Liver (tissue), 9 donors: Measurements from ENCODE around the gene ELAVL3. TPM values are rescaled to one million over a fixed set of nuclear protein-coding genes. Genes with fewer than 3 reads are reported as not detected.

Experiments
- DNase-seq: peaks from one replicate; pipeline ENCODE4 v3.0.0-alpha.2; 2017; ENCODE audit warnings: low spot score
- H3K27ac ChIP-seq, 2 donors: one replicate each; pipeline ENCODE4 v1.7.0; 2013; ENCODE audit warnings: inconsistent platforms in 2 of 2, low read length in 2 of 2, control low read depth in 1 of 2, low read depth in 1 of 2, mild to moderate bottlenecking in 1 of 2
- H3K27me3 ChIP-seq, 4 donors: one replicate each; pipeline versions ENCODE4 v1.6.1 to v1.7.0; 2013; ENCODE audit warnings: low read length in 3 of 4, inconsistent platforms in 1 of 4, mild to moderate bottlenecking in 1 of 4, moderate library complexity in 1 of 4; ENCODE audit not compliant: control insufficient read depth in 4 of 4, insufficient read depth in 4 of 4
- H3K36me3 ChIP-seq, 4 donors: one replicate each; pipeline versions ENCODE4 v1.6.1 to v1.7.0; 2013; ENCODE audit warnings: low read length in 3 of 4, mild to moderate bottlenecking in 3 of 4, low read depth in 1 of 4, moderate library complexity in 1 of 4; ENCODE audit not compliant: control insufficient read depth in 4 of 4, insufficient read depth in 3 of 4
- H3K4me1 ChIP-seq, 4 donors: one replicate each; pipeline versions ENCODE4 v1.6.1 to v1.7.0; 2013; ENCODE audit warnings: low read length in 3 of 4, mild to moderate bottlenecking in 3 of 4, moderate library complexity in 1 of 4; ENCODE audit not compliant: control insufficient read depth in 4 of 4, insufficient read depth in 4 of 4
- H3K4me3 ChIP-seq, 3 donors: one replicate each; pipeline versions ENCODE4 v1.6.1 to v1.7.0; 2013; ENCODE audit warnings: low read length in 3 of 3, control low read depth in 1 of 3, low read depth in 1 of 3, mild to moderate bottlenecking in 1 of 3
- H3K9ac ChIP-seq, 2 donors: one replicate each; pipeline ENCODE4 v1.7.0; 2013; ENCODE audit warnings: low read length in 2 of 2, mild to moderate bottlenecking in 2 of 2, moderate library complexity in 2 of 2, control low read depth in 1 of 2, low read depth in 1 of 2
- H3K9me3 ChIP-seq, 4 donors: one replicate each; pipeline versions ENCODE4 v1.6.1 to v1.7.0; 2013; ENCODE audit warnings: low read length in 3 of 4; ENCODE audit not compliant: control insufficient read depth in 4 of 4
- FOXA1 ChIP-seq: IDR thresholded peaks from 2 replicates; pipeline ENCODE4 v1.6.1; 2016; ENCODE audit warnings: antibody characterized with exemption
- FOXA2 ChIP-seq: IDR thresholded peaks from 2 replicates; pipeline ENCODE4 v1.6.1; 2016; ENCODE audit warnings: antibody characterized with exemption
- GABPA ChIP-seq, 2 donors: IDR thresholded peaks in 1 of 2; conservative IDR thresholded peaks in 1 of 2; 2 replicates each; pipeline ENCODE4 v1.6.1; 2016; ENCODE audit warnings: antibody characterized with exemption in 2 of 2, mild to moderate bottlenecking in 1 of 2, moderate library complexity in 1 of 2
- HNF4G ChIP-seq: IDR thresholded peaks from 2 replicates; pipeline ENCODE4 v1.6.1; 2016; ENCODE audit warnings: antibody characterized with exemption
- JUND ChIP-seq, 2 donors: IDR thresholded peaks; 2 replicates each; pipeline ENCODE4 v1.6.1; 2016; ENCODE audit warnings: antibody characterized with exemption in 2 of 2
- MAX ChIP-seq: IDR thresholded peaks from 2 replicates; pipeline ENCODE4 v1.6.1; 2016; ENCODE audit warnings: antibody characterized with exemption
- NR2F2 ChIP-seq: IDR thresholded peaks from 2 replicates; pipeline ENCODE4 v1.6.1; 2016; ENCODE audit warnings: antibody characterized with exemption
- RXRA ChIP-seq, 2 donors: IDR thresholded peaks; 2 replicates each; pipeline ENCODE4 v1.6.1; 2017 to 2018; ENCODE audit warnings: antibody characterized with exemption in 2 of 2, mild to moderate bottlenecking in 1 of 2
- YY1 ChIP-seq: IDR thresholded peaks from 2 replicates; pipeline ENCODE4 v1.6.1; 2016; ENCODE audit warnings: antibody characterized with exemption, mild to moderate bottlenecking
- ZBTB33 ChIP-seq: IDR thresholded peaks from 2 replicates; pipeline ENCODE4 v1.6.1; 2016; ENCODE audit warnings: antibody characterized with exemption
- WGBS: extraction: QIAGEN DNeasy Blood & Tissue Kit; methylation state at CpG from one replicate; pipeline ENCODE4 v1.1.7; 2013; 5-methylcytosine and 5-hydroxymethylcytosine counted together
- polyA plus RNA-seq, 2 donors: library from polyadenylated mRNA; stranded (reverse) in 1 of 2; unstranded in 1 of 2; fragments of 200-250 nt in 1 of 2; fragments of >200 nt in 1 of 2; fragmentation: Nextera tagmentation in 1 of 2; extraction: Ambion mirVana in 1 of 2; gene quantifications; one replicate each; pipeline versions ENCODE4 v1.2.1 to v1.2.3, GENCODE V29; 2013 to 2015
- total RNA-seq, 2 donors: library from RNA; depleted of rRNA; stranded (reverse); fragments of >200 nt; gene quantifications; one replicate each; pipeline ENCODE4 v1.2.3, GENCODE V29; 2014
- TF ChIP-seq, protein P1 (sequence below): fragments of 150-350 bp; IDR thresholded peaks from 2 replicates; pipeline ENCODE4 v1.5.1; 2017; ENCODE audit warnings: improper control_type of control experiment, low read depth, low read length; ENCODE audit not compliant: missing input control
- TF ChIP-seq, protein P2 (sequence below): IDR thresholded peaks from 2 replicates; pipeline ENCODE4 v1.6.1; 2016; ENCODE audit warnings: antibody characterized with exemption, mild to moderate bottlenecking
- donor health status: healthy.
- donor health status: healthy.
- donor health status: healthy.
- donor health status: healthy.
- donor health status: healthy.

The ELAVL3 gene
- total and polyA plus RNA-seq, 4 donors, result not detected

DNA sequence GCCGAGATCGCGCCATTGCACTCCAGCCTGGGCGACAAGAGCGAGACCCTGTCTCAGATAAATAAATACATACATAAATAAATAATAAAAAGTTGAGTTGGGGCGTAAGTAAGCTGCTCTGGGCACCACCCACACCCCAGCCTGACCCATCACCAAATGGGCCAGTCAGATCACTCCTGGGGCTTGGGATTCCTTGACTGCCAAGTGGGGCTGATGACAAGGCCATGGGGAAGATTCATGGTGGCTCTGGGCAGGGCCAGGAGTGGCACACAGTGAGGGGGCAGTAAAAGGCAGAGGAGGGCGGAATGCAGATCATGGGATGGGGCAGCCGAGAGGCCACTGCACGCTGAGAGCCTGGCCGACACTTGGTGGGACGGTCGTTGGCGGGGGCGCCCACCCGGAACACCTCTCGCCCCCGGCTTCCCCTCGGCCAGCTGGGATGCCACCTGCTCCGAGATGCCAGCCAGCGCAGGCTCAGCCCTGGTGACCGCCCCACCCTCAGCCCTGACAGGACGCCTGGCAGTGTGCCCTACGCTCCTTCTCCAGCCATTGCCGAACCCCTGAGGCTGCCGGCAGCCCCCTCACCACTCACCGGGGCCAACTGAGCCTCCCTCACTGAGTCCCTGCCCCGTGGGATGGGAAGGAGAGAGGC, 13.9 kb upstream of the ELAVL3 start:
- H3K4me1 ChIP-seq, result peaks cover 0 to 23% (median 13%) of the 10 kb centered on the region in 4 donors
- H3K4me3 ChIP-seq, result no peak overlapping the region
- TF ChIP-seq FOXA2, result no peak
- TF ChIP-seq, protein P1, sequence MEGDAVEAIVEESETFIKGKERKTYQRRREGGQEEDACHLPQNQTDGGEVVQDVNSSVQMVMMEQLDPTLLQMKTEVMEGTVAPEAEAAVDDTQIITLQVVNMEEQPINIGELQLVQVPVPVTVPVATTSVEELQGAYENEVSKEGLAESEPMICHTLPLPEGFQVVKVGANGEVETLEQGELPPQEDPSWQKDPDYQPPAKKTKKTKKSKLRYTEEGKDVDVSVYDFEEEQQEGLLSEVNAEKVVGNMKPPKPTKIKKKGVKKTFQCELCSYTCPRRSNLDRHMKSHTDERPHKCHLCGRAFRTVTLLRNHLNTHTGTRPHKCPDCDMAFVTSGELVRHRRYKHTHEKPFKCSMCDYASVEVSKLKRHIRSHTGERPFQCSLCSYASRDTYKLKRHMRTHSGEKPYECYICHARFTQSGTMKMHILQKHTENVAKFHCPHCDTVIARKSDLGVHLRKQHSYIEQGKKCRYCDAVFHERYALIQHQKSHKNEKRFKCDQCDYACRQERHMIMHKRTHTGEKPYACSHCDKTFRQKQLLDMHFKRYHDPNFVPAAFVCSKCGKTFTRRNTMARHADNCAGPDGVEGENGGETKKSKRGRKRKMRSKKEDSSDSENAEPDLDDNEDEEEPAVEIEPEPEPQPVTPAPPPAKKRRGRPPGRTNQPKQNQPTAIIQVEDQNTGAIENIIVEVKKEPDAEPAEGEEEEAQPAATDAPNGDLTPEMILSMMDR, result no peak
- TF ChIP-seq YY1, result no peak
- peaks cover 0 to 12% (median 4%) of the 10 kb centered on the region in 4 donors for H3K36me3 ChIP-seq
- no peaks in the 10 kb centered on the region for H3K27me3 ChIP-seq
- no peak overlapping the region for H3K9ac ChIP-seq
- H3K27ac ChIP-seq, result no peak overlapping the region
- no peaks in the 10 kb centered on the region for H3K9me3 ChIP-seq
- 97% methylated on average over 27 of the region's 27 CpGs for WGBS
- no peak for DNase-seq

- H3K36me3 ChIP-seq, result no peaks in the 10 kb centered on the region
- no peak overlapping the region for H3K27ac ChIP-seq
- no peak overlapping the region for H3K4me3 ChIP-seq
- no peaks in the 10 kb centered on the region for H3K9me3 ChIP-seq
- H3K27me3 ChIP-seq, result no peaks in the 10 kb centered on the region
- no peak for DNase-seq
- no peak for TF ChIP-seq HNF4G
- TF ChIP-seq, protein P1, result no peak
- no peak overlapping the region for H3K9ac ChIP-seq
- peaks cover 8 to 29% (median 24%) of the 10 kb centered on the region in 4 donors for H3K4me1 ChIP-seq
- WGBS, result 98% methylated on average over 7 of the region's 7 CpGs
Measured at GRCh38 chr19:11489378-11489777, 8.5 kb upstream of the ELAVL3 start.

DNA sequence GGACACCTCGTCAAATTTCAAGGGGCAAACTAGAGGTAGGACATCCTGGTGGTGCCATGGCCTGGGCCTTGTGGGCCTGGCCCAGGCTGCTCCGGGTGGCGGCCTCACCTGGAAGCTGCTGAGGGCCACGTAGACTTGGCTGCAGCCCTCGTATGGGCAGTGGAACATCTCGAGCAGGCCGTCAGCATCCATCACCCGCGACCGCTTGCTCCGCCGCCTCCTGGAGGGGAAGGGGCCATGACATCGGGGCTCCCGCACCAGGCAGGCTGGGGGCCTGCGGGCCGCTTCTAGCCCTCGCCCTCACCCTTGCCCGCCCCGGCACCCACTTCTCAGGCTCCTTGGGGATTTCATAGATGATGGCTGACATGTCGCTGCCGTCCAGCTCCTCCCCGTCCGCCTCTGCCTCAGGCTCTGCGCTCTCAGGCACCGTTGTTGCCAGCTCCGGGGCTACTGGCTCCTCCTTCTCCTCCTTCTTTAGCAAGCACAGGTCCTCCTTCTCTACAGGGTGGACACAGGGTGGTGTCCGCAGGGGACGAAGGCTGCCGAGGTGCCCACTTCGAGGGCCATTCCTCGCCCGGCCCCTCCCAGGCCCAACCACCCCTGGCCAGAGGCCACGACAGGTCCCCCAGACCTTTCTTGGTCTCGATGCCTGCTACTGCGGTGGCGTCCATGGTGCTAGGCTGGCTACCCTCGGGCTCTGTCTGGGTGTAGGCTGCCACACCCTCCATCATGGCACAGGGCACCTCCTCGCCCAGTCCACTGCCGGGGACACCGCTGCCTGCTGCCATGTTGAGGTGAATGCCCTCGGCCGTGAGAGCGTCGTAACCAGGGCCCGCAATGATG, 6.0 kb upstream of the ELAVL3 start:
- TF ChIP-seq JUND (IDR thresholded peaks at IDR 0.05) (no peak), ZBTB33 (no peak), GABPA (IDR thresholded peaks at IDR 0.05 in 1 of 2, conservative IDR thresholded peaks at IDR 0.05 in 1 of 2) (no peak), RXRA (IDR thresholded peaks at IDR 0.05) (no peak), FOXA1 (no peak), HNF4G (no peak), NR2F2 (no peak), MAX (no peak)
- TF ChIP-seq, protein P2, sequence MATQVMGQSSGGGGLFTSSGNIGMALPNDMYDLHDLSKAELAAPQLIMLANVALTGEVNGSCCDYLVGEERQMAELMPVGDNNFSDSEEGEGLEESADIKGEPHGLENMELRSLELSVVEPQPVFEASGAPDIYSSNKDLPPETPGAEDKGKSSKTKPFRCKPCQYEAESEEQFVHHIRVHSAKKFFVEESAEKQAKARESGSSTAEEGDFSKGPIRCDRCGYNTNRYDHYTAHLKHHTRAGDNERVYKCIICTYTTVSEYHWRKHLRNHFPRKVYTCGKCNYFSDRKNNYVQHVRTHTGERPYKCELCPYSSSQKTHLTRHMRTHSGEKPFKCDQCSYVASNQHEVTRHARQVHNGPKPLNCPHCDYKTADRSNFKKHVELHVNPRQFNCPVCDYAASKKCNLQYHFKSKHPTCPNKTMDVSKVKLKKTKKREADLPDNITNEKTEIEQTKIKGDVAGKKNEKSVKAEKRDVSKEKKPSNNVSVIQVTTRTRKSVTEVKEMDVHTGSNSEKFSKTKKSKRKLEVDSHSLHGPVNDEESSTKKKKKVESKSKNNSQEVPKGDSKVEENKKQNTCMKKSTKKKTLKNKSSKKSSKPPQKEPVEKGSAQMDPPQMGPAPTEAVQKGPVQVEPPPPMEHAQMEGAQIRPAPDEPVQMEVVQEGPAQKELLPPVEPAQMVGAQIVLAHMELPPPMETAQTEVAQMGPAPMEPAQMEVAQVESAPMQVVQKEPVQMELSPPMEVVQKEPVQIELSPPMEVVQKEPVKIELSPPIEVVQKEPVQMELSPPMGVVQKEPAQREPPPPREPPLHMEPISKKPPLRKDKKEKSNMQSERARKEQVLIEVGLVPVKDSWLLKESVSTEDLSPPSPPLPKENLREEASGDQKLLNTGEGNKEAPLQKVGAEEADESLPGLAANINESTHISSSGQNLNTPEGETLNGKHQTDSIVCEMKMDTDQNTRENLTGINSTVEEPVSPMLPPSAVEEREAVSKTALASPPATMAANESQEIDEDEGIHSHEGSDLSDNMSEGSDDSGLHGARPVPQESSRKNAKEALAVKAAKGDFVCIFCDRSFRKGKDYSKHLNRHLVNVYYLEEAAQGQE, result no peak
- H3K36me3 ChIP-seq, result peaks cover 0 to 5% (median 0%) of the 10 kb centered on the region in 4 donors
- no peak overlapping the region for H3K9ac ChIP-seq
- H3K27ac ChIP-seq, result no peak overlapping the region
- no peaks in the 10 kb centered on the region for H3K9me3 ChIP-seq
- 96% methylated on average over 45 of the region's 45 CpGs for WGBS
- no peak for DNase-seq
- H3K27me3 ChIP-seq, result peaks cover 0 to 3% (median 0%) of the 10 kb centered on the region in 4 donors
- no peak overlapping the region for H3K4me3 ChIP-seq
- H3K4me1 ChIP-seq, result peaks cover 11 to 36% (median 28%) of the 10 kb centered on the region in 4 donors
